GM21529 (cell line): ENCODE results near the gene FRMD1.

Experiments used
- ATAC-seq: cut with Tn5 transposase; IDR thresholded peaks from one replicate; pipeline ENCODE4 v1.9.1; 2021; ENCODE audit not compliant: unreplicated experiment

The FRMD1 gene

DNA sequence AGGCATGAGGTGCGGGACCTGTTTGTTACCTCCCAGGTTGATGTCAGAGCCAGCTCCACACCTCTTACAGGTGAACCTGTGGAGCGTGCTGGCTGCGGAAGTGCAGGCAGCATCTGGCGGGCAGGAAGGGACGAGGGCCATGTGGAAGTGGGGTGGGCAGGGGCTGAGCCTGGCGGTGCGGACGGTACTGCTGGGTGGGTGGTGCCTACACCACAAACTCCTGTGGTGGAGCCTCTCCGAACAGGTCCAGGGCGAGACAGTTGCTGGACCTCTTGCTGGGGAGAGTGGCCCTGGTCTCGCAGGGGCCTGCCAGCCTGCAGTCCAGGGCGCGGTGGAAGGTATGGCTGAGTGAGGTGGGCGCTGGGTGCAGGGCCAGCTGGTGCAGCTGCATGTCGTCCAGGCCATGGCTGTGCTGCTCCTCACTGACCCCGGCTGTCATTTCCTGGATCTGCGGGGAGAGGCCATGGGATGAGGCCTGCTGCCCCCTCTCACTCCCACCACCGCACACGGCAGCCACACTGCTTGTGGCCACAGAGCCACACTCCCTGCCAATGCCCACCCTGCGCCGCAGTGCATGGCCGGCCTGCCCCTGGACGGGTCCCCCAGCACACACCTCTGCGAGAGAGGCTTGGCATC, 22.0 kb downstream of the FRMD1 start:
- ATAC-seq = no peak

GRCh38 chr6:168055696-168056489, 23.1 kb downstream of the FRMD1 start:
- ATAC-seq = no peak

- ATAC-seq = no peak
Observed at GRCh38 chr6:168054765-168055560, 24.0 kb downstream of the FRMD1 start.

DNA sequence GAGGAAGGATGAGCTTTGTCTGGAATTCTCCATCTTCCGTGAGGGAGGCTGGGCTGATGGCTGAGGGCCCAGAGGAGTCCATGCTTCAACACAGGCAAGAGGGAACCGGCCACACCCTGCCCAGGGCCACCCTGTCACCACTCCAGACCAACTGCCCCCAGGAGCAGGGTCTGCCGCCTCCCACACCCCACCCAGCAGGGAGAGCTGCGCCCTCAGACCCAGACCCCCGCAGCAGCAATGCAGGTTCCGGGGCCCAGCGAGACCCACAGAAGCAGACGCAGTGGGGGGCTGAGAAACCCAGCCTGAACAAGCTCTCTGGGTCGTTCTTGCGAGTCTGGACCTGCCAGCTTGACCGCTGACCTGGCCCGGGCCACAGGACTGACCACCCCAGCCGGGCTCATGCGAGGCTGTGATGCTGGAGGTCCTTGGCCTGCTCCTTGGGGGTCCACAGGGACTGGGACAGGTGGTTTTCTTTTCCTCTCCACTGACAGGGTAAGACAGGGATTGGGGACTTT, 25.0 kb downstream of the FRMD1 start:
- ATAC-seq = no peak

DNA sequence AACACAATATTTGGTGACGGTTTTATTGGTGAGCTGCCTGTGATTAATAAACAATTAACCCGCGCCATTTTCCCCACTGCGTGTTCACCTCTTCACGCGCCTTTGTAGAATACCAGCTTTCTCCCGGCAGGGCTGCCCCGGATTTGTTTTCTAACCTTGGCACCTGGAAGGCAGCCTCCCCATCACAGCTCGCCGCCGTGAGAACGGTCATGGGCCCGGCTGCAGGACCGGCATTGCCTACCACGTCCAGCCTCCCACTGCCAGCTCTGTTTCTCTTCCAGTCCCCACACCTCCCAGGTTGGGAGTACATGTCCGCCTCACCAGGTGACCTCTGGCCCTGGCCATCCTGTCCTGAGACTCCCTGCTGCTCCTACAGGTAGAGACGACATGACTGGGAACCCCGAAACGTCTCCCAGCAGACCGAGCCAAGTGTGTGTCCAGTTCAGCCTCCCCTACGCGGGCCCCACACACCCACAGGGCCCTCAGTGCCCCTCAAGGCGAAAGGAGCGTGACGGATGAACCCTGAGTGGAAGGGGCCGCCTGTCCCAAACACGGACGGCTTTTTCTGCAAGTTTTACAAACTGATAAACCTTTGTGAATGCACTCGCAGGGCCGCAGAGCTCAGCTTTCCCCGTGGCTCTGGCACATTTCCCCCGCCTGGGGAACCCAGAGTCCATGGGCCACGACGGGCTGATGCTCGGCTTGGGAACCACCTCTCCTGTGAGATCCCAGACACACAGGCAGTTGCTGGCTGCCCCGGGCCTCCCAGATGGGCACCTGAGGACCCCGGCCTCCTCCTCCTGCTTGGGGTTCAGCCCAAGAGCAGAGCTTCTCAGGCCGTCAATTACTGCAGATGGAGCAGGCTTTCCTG, 25.7 kb downstream of the FRMD1 start:
- no peak for ATAC-seq

- ATAC-seq = no peak
Observed at GRCh38 chr6:168052291-168052891, 26.6 kb downstream of the FRMD1 start.

GRCh38 chr6:168051648-168052047, 27.4 kb downstream of the FRMD1 start:
- ATAC-seq = no peak

DNA sequence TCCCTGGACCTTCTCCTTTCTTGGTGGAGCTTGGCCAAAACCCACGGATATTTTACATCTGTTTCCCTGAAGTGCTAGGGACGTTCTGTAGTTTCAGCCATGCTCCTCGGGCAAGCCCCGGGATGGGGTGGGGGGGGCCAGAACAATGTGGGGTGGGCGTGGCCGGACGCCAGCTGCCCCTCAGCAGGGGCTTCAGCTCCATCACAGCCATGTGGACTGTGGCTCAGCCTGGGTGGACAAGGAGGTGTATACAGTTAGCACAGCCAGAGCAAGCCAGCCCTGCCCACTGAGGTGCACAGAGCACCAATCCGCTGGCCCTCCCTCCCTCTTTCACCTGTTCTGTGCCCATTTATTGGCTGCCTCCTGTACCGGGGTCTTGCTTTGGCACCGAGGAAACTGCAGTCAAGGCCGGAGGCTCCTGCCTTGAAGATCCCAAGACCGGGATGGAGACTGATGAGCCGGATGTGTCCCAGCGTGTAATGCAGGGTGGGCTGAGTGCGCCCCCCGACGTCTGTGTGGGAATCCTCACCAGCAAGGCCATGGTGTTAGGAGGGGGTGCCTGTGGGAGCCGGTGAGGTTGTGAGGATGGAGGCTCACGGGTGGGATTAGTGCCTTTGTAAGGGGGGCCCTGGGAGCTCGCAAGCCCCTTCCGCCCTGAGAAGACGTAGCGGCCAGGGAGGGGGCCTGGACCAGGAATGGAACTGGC, 28.0 kb downstream of the FRMD1 start:
- ATAC-seq = no peak

DNA sequence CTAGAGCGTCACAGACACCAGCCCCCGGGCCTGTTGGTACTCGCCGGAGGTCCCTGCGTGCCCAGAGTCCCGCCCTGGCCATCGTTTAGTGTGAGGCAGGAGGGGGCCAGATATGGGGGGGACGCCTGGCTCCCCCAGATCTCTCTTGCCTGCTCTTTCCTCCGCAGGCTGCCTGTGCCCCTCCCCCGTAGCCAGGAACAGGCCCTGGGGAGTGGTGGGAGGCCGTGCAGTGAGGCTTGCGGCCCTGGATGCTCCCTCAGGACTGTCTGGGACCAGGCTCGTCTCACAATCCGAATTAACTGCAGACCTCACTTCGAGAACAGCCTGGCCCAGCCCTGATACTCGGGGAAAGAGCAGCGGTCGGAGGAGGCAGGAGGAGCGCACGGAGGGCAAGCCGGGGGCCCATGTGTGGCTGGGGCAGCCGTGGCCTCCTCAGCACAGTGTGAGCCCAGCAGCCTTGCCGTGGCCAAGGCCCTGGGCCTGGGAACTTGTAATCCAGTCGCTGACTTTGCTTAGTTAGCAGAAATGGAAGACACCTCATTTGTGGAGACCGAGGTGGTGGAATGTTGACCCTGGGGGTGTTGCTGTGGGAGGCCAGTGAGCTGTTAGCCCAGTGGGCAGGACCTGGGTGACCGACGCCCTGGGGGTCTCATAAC, 28.7 kb downstream of the FRMD1 start:
- ATAC-seq = no peak

DNA sequence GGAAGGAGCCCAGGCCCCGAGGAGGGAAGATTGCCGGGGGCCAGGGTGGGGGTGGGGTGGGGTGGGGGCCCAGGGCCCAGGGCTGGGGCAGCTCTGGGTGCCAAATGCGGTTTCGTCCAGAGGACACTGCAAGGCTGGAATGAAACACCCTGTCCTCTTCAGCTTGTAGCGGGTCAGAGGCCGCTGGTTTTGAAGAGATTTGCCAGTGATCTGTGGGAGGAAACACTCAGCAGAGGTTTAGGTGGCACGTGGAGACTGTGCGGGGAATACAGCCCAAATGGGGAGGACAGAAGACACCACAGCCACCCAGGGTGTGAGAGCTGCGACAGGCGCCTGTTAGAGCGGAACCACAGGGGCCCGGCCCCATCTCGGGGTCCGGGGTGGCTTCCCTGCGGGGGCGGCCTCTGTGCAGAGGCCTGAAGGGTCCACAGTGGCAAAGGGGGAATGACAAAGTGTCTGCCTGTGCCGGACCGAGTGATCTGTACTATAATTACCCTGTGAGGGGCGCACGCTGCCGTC, 29.2 kb downstream of the FRMD1 start:
- ATAC-seq = no peak

GRCh38 chr6:168049277-168049676, 29.7 kb downstream of the FRMD1 start:
- no peak for ATAC-seq

DNA sequence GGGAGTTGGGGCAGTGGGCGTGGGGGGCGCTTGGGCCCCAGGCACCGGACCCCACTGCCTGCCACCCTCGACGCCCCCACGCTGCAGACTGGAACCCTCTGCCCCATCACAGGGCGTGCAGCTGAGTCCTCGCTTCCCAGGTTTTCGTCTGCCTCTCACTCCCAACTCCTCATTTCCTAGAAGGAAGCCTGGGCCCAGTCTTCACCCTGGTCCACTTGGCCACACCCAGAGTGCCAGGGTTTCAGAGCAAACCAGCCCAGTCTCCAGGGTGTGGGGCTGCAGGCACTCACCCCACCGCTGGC, 30.3 kb downstream of the FRMD1 start:
- no peak for ATAC-seq

GRCh38 chr6:168047841-168048723, 30.9 kb downstream of the FRMD1 start:
- no peak for ATAC-seq

DNA sequence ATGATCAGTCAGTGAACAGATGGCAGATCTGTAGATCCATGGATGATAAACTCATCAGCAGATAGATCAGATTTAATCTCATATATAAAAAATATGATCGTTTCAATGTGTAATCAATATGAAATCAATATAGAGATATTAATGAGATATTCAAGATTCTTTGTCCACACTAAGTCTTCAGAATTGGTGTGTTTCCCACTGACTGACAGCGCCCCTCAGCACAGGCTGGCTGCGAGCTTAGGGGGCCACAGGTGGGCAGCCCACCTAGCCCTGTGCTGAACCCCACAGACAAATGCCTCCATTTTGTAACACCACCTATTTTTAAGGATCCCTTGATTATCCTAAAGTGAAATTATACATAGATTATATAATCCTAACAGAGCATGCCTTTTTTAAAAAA, 32.3 kb downstream of the FRMD1 start:
- no peak for ATAC-seq

DNA sequence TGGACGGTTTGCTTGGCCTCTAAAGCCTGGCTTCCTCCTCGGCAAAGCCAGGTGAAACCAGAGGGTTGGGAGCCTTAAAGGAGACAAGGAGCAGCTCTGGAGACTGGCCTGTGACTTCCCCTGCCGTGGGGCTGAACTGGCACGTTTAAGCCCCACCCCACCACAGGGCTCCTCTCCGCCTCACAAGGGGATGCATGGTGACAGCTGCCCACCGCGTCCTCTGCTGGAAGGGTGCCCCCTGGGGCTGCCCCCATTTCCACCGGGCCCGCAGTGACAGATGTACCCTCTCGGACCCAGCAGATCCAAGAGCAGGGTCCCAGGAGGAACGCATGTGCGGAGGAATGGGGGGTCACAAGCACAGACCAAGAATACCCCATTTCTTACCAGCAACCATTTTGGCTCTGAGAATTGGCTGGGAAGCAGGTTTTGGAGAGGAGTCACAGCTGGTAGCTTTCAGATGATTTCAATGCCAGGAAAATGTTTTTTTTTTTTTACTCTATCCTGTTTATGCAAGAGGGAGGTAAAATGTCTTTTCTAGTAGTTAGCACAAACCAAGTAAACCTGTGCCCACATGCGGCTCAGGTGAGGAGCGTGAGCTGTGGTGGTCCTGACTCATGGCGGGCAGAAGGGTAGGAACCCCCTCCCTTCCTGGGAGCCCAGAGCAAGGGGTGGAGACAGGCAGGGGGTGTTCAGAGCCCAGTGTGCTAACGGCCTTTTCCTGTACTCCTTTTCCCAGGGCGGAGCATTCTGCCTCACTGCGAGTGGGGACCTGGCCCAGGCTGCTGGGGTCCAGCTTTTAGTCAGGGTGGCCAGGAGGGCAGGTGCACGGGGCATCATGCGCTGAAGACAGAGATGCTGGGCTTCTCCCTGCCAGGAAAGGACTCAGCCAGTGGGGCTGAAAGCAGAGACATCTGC, 33.0 kb downstream of the FRMD1 start:
- no peak for ATAC-seq

DNA sequence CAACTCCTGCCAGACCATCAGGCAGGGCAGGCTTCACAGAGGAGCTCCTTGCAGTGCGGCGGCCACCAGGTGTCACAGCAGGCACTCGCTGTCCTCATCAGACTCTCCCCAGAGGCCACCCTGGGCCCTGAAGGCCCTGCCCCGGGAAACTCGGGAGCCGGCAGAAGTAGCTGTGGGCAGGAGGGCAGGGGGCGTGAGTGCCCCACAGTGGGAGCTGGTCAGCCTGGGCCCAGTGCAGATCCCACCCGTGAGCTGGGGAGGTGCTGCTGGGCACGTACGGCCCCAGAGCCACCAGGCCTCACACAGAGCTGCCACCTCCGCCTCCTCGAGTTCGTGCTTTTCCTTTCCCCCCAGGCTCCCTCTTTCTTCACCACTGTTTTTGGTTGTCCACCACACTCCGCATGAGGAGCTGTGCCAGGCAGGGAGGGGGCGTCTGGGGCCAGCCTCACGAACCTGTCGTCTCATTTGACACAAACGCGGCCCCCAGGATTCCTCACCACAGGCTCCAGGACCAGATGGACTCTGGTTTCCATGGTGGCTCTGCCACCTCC, 33.8 kb downstream of the FRMD1 start:
- no peak for ATAC-seq
